A549 (cell line): ENCODE measurements around the gene ZBED5.

Experiments used
- BHLHE40 ChIP-seq: IDR thresholded peaks from 2 replicates; pipeline ENCODE4 v1.6.1; 2012; ENCODE audit warnings: low read depth, low read length, inconsistent platforms
- CHD2 ChIP-seq: fragments of 150-350 bp; IDR thresholded peaks from 2 replicates; pipeline ENCODE4 v1.6.1; 2014; ENCODE audit warnings: low read length; ENCODE audit not compliant: partially characterized antibody
- CTCF ChIP-seq: fragments of >200 bp; sonication (Bioruptor Twin); formaldehyde crosslinking; IDR thresholded peaks from 3 replicates; pipeline ENCODE4 v1.5.1; 2016
- E2F6 ChIP-seq: IDR thresholded peaks from 2 replicates; pipeline ENCODE4 v1.6.1; 2012; ENCODE audit warnings: low read depth, borderline replicate concordance
- ELK1 ChIP-seq: fragments of 150-350 bp; IDR thresholded peaks from 2 replicates; pipeline ENCODE4 v1.6.1; 2014; ENCODE audit warnings: low read depth, mild to moderate bottlenecking, low read length
- EP300 ChIP-seq, 2 experiments: fragments of >200 bp; sonication (Bioruptor Twin); formaldehyde crosslinking; IDR thresholded peaks; 2 replicates in 1 of 2; 3 replicates in 1 of 2; pipeline ENCODE4 v1.6.1; 2016 to 2017
- HMGXB4 ChIP-seq: fragments of 250-450 bp; sonication (Bioruptor Pico); IDR thresholded peaks from 2 replicates; pipeline ENCODE4 v1.5.0; 2021; ENCODE audit warnings: mild to moderate bottlenecking, moderate library complexity, borderline replicate concordance
- HOXB13 ChIP-seq: fragments of 250-450 bp; sonication (Bioruptor Pico); IDR thresholded peaks from 2 replicates; pipeline ENCODE4 v1.5.0; 2020; ENCODE audit warnings: low read depth, mild to moderate bottlenecking, moderate library complexity
- MAX ChIP-seq: IDR thresholded peaks from 2 replicates; pipeline ENCODE4 v1.6.1; 2012
- MAZ ChIP-seq: fragments of 150-350 bp; IDR thresholded peaks from 2 replicates; pipeline ENCODE4 v1.6.1; 2014; ENCODE audit warnings: antibody characterized with exemption, low read depth, low read length, borderline replicate concordance
- MYC ChIP-seq: IDR thresholded peaks from 2 replicates; pipeline ENCODE4 v1.6.1; 2012; ENCODE audit warnings: mild to moderate bottlenecking, inconsistent platforms, low read length, improper control_type of control experiment, borderline replicate concordance
- POLR2A ChIP-seq: IDR thresholded peaks from 2 replicates; pipeline ENCODE4 v1.6.1; 2012; ENCODE audit warnings: mild to moderate bottlenecking, low read length
- SREBF2 ChIP-seq: fragments of 450-650 bp; IDR thresholded peaks from 2 replicates; pipeline ENCODE4 v1.6.1; 2014; ENCODE audit warnings: mild to moderate bottlenecking, moderate library complexity
- ZFP36 ChIP-seq: fragments of 450-650 bp; IDR thresholded peaks from 2 replicates; pipeline ENCODE4 v1.6.1; 2014; ENCODE audit warnings: borderline replicate concordance; ENCODE audit not compliant: partially characterized antibody

GRCh38 chr11:10808235-10808552, 49.7 kb downstream of the ZBED5 start:
- no peak for TF ChIP-seq EP300 (IDR thresholded peaks at IDR 0.05)
- TF ChIP-seq MYC = no peak
- TF ChIP-seq SREBF2 = no peak
- no peak for TF ChIP-seq POLR2A
- TF ChIP-seq ELK1 = no peak
- TF ChIP-seq CTCF = no peak
- TF ChIP-seq HOXB13 (CRISPR knock-in tag) = no peak
- no peak for TF ChIP-seq E2F6
- no peak for TF ChIP-seq ZFP36
- TF ChIP-seq MAZ = no peak
- TF ChIP-seq HMGXB4 (CRISPR knock-in tag) = no peak
- TF ChIP-seq BHLHE40 = no peak
- TF ChIP-seq MAX = no peak
- TF ChIP-seq CHD2 = no peak
